ENCODE results near the gene DCP2.
"Not testable (repeated sequence)": the region's sequence is repeated elsewhere in the genome, so short reads cannot be mapped to it uniquely, and the experiment has no call there.

The DCP2 gene

GRCh38 chr5:112957036-112957808 is 19.4 kb upstream of the DCP2 start:
- TF ChIP-seq, protein P1, sequence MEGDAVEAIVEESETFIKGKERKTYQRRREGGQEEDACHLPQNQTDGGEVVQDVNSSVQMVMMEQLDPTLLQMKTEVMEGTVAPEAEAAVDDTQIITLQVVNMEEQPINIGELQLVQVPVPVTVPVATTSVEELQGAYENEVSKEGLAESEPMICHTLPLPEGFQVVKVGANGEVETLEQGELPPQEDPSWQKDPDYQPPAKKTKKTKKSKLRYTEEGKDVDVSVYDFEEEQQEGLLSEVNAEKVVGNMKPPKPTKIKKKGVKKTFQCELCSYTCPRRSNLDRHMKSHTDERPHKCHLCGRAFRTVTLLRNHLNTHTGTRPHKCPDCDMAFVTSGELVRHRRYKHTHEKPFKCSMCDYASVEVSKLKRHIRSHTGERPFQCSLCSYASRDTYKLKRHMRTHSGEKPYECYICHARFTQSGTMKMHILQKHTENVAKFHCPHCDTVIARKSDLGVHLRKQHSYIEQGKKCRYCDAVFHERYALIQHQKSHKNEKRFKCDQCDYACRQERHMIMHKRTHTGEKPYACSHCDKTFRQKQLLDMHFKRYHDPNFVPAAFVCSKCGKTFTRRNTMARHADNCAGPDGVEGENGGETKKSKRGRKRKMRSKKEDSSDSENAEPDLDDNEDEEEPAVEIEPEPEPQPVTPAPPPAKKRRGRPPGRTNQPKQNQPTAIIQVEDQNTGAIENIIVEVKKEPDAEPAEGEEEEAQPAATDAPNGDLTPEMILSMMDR (IDR thresholded peaks at IDR 0.05; ENCODE audit: extremely low read depth, insufficient read depth, missing control alignments): no peak
- DNase-seq (ENCODE audit: low spot score): no peak
- in situ Hi-C loops (cut with MboI; ENCODE audit: low pct_unique_long_range_greater_than_20kb, low sequenced_read_pairs, unreplicated experiment): no loop called here

- TF ChIP-seq, protein P1 (IDR thresholded peaks at IDR 0.05; ENCODE audit: extremely low read depth, insufficient read depth, missing control alignments): no peak
- in situ Hi-C loops (cut with MboI; ENCODE audit: low pct_unique_long_range_greater_than_20kb, low sequenced_read_pairs, unreplicated experiment): no loop called here
- DNase-seq (ENCODE audit: low spot score): peak; percentile 43
These were observed 18.2 kb upstream of the DCP2 start for GRCh38 chr5:112958093-112959088.

DNA sequence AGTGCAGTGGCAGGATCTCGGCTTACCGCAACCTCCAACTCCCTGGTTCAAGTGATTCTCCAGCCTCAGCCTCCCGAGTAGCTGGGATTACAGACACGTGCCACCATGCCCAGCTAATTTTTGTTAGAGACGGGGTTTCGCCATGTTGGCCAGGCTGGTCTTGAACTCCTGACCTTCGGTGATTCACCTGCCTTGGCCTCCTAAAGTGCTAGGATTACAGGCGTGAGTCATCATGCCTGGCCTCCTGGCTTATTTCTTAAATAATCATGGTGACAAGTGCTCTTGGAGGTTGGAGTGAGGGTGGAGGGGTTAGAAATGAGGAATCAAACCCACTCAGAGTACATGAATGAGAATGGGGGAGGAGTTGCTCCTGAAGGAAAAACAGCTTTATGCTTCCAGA is 16.7 kb upstream of the DCP2 start:
- in situ Hi-C loops (cut with MboI; ENCODE audit: low pct_unique_long_range_greater_than_20kb, low sequenced_read_pairs, unreplicated experiment); DNase-seq (ENCODE audit: low spot score): not testable (repeated sequence)

DNA sequence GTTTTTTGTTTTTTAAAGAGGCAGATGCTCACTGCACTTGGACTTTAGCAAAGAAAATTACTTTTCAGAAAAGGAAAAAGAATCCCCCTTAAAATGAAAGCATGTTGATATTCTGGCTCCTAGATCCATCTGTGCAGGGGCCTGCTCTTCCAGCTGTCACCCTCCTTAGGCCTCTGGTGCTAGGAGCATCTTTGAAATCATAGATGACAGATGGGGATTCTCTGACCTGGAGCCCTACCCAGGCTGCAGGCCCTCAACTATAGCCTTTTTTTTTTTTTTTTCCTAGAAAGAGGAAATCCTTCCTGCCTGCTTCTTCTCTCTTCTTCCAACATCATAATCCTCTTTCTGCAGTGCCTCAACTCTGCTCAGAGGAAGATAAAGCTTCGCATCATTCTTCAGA is 16.3 kb upstream of the DCP2 start:
- DNase-seq (ENCODE audit: low spot score): no peak
- in situ Hi-C loops (cut with MboI; ENCODE audit: low pct_unique_long_range_greater_than_20kb, low sequenced_read_pairs, unreplicated experiment): no loop called here
- TF ChIP-seq, protein P1 (IDR thresholded peaks at IDR 0.05; ENCODE audit: extremely low read depth, insufficient read depth, missing control alignments): no peak

- TF ChIP-seq, protein P1 (IDR thresholded peaks at IDR 0.05; ENCODE audit: extremely low read depth, insufficient read depth, missing control alignments): no peak
- in situ Hi-C loops (cut with MboI; ENCODE audit: low pct_unique_long_range_greater_than_20kb, low sequenced_read_pairs, unreplicated experiment): no loop called here
These were observed 15.6 kb upstream of the DCP2 start for GRCh38 chr5:112960863-112961504.

DNA sequence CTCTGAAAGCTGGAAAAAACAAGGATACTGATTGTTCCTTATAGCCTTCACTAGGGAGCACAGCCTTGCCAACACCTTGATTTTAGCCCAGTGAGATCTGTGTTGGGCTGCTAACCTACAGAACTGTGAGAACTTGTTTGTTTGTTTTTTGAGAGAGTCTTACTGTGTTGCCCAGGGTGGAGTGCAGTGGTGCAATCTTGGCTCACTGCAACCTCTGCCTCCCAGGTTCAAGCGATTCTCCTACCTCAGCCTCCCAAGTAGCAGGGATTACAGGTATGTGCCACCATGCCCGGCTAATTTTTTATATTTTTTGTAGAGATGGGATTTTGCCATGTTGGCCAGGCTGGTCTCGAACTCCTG is 13.2 kb upstream of the DCP2 start:
- in situ Hi-C loops (cut with MboI; ENCODE audit: low pct_unique_long_range_greater_than_20kb, low sequenced_read_pairs, unreplicated experiment); DNase-seq (ENCODE audit: low spot score): not testable (repeated sequence)

More at GRCh38 chr5:112960863-112961504, 15.6 kb upstream of the DCP2 start:
- no peak for DNase-seq (ENCODE audit: low spot score)

GRCh38 chr5:112965733-112966306 is 10.8 kb upstream of the DCP2 start:
- TF ChIP-seq, protein P1 (IDR thresholded peaks at IDR 0.05; ENCODE audit: extremely low read depth, insufficient read depth, missing control alignments): no peak
- DNase-seq (ENCODE audit: low spot score): no peak
- in situ Hi-C loops (cut with MboI; ENCODE audit: low pct_unique_long_range_greater_than_20kb, low sequenced_read_pairs, unreplicated experiment): no loop called here

Measured in GM13977 (cell line).